ENCODE data around the gene SEC61A2.
"Not testable (repeated sequence)": the region's sequence is repeated elsewhere in the genome, so short reads cannot be mapped to it uniquely, and the experiment has no call there.

The SEC61A2 gene

DNA sequence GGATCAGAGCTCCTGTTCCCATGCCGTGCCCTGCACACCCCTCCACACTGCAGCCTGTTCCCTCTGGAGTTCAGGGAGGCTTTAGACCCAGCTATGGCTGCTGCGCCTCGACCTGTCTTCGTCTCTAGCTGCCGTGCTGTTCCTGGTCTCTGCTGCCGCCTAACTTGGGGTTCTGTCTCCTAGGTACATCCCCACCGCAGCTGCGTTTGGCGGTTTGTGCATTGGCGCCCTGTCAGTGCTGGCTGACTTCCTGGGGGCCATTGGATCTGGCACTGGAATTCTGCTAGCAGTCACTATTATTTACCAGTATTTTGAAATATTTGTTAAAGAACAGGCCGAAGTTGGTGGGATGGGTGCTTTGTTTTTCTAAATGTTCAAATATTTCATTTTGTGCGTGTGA, 34.6 kb downstream of the SEC61A2 start:
- TF ChIP-seq, protein P1, sequence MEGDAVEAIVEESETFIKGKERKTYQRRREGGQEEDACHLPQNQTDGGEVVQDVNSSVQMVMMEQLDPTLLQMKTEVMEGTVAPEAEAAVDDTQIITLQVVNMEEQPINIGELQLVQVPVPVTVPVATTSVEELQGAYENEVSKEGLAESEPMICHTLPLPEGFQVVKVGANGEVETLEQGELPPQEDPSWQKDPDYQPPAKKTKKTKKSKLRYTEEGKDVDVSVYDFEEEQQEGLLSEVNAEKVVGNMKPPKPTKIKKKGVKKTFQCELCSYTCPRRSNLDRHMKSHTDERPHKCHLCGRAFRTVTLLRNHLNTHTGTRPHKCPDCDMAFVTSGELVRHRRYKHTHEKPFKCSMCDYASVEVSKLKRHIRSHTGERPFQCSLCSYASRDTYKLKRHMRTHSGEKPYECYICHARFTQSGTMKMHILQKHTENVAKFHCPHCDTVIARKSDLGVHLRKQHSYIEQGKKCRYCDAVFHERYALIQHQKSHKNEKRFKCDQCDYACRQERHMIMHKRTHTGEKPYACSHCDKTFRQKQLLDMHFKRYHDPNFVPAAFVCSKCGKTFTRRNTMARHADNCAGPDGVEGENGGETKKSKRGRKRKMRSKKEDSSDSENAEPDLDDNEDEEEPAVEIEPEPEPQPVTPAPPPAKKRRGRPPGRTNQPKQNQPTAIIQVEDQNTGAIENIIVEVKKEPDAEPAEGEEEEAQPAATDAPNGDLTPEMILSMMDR (IDR thresholded peaks at IDR 0.05; ENCODE audit: control extremely low read depth, extremely low read depth, low read depth, missing control alignments): no peak
- no peak for DNase-seq (ENCODE audit: extremely low spot score)
- POLR2A ChIA-PET: interaction anchor here (0.7 kb wide), 1 partner anchor 32 kb away, joined by 3 read pairs; no protein-coding TSS in a partner anchor
- CTCF ChIA-PET: no interaction called here

DNA sequence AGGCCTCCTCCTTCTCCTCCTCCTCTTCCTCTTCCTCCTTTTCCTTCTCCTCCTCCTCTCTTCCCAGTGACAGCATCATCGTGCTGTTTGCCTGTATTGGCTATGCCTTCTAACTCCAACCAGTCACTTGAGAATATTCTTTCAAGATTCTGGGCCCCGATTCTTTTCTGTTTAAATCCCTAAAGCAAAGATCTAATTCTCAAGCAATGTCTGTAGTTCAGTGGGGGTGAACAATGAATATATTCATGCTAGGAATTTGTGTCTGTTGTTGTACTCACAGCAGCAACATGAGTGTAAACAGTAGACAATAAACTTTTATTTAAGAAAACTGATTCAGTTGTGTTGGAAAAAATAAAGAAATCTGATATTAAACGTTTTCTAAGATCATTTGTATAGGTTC, 35.6 kb downstream of the SEC61A2 start:
- TF ChIP-seq, protein P1 (IDR thresholded peaks at IDR 0.05; ENCODE audit: control extremely low read depth, extremely low read depth, low read depth, missing control alignments): no peak
- no peak for DNase-seq (ENCODE audit: extremely low spot score)
- ChIA-PET CTCF (no interaction called here), POLR2A (no interaction called here)

DNA sequence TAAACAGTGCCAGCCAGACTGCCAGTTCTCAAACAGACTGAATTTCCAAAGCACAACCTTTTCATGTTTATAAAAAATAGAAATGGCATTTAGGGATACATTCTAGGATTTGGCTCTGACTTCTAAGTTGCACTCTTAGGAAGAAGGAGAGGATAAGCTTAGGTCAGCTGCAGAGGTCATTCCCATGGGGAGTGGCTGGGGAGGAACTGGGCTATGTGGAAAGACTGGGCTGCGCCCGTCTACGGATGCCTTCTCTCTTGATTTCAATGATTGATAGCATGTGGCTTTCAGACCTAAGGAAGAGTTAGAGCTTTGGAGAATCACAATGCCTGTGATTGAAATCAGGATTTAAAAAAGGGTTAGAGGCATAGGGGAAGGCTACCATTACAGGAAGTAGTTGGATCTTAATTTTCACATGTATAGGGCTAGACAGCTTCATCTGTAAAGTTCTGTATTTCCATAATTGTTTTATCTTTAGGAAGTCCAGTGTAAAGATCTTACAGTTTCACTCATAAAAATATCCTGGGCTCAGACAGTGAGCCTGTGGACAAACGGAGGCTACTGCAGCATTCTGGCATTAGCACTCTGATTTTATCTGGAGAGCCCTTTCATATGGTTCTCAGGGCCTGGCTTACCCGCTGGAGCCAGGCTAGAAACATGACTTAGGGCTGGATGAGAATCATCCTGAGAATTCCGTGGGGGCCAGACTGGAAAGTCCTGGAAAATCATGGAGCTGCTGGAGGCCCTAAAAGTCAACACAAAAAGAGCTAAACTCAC, 36.7 kb downstream of the SEC61A2 start:
- POLR2A ChIA-PET: no interaction called here
- TF ChIP-seq, protein P1 (IDR thresholded peaks at IDR 0.05; ENCODE audit: control extremely low read depth, extremely low read depth, low read depth, missing control alignments): no peak
- no peak for DNase-seq (ENCODE audit: extremely low spot score)
- CTCF ChIA-PET: interaction anchor here (1.4 to 2.1 kb wide), 3 partner anchors 16 to 48 kb away, joined by 3 to 5 read pairs (median 4); no protein-coding TSS in a partner anchor

DNA sequence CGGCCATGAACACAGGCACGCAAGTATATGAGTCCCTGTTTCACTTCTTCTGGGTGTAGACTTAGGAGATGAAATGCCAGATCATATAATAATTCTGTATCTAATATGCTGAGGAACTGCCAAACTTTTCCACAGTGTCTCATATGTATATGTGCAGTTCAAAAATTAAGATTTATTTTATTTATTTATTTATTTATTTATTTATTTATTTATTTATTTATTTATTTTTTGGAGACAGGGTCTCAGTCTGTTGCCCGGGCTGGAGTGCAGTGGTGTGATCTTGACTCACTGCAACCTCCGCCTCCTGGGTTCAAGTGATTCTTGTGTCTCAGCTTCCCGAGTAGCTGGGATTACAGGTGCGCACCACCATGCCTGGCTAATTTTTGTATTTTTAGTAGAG, 42.0 kb downstream of the SEC61A2 start:
- CTCF ChIA-PET; DNase-seq (ENCODE audit: extremely low spot score); POLR2A ChIA-PET: not testable (repeated sequence)

DNA sequence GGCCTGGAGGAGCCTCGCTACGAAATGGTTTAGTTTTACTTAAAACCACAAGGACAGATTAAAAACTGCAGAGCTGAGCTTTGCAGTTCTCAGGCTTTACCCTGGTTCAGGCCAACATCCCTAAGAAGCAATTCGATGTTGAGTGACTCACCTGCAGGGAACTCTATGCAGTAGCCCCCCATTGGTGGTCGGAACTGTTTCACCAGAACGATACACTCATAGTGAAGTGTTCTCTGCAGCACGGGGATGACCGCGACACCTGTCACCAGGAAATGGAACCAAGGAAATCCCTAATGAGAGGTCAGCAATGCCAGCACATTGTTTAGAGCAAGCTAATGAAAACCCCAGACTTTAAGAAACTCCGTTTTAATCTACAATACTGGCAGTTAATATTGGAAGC, 48.2 kb downstream of the SEC61A2 start:
- no peak for DNase-seq (ENCODE audit: extremely low spot score)
- ChIA-PET POLR2A (no interaction called here), CTCF (interaction anchor here (1.0 kb wide), 1 partner anchor 10 kb away, joined by 3 read pairs; no protein-coding TSS in a partner anchor)
- TF ChIP-seq, protein P1 (IDR thresholded peaks at IDR 0.05; ENCODE audit: control extremely low read depth, extremely low read depth, low read depth, missing control alignments): no peak

DNA sequence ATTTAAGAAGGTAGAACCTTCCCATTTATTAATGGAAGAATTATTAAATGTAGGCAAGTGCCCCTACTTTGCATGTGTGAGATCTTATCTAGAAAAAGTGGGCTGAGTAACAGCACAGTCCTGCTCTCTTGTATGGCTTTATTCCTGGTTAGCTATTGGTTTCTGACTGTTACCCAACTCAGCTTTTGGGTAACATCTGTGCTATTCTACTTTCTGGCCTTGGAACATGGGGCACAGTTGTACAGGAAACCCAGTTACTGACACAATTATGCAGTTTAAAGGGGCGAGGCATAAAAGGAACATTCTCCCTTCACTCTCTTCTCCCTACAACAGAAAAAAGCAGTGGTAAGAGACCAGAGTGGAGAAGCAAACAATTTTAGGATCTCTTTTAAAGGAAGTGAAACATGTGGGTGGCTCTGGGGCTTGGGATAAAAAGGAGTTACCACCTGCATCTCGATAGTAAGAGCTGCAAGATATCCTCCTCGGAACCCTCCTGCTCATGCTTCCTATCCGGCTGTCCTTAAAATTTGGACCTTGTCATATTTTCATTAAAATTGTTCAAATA, 50.2 kb downstream of the SEC61A2 start:
- TF ChIP-seq, protein P1 (IDR thresholded peaks at IDR 0.05; ENCODE audit: control extremely low read depth, extremely low read depth, low read depth, missing control alignments): no peak
- no peak for DNase-seq (ENCODE audit: extremely low spot score)
- CTCF ChIA-PET: interaction anchor here (1.0 to 1.9 kb wide), 5 partner anchors 10 to 531 kb away, joined by 4 to 5 read pairs (median 4); partner anchors contain the start of genes CDC123 and NUDT5
- POLR2A ChIA-PET: no interaction called here

Data from GM10248 (cell line).